Mammary epithelial cell (primary cell): ENCODE data around the gene DSE.

Experiments used
- CTCF ChIP-seq, 2 donors: IDR thresholded peaks in 1 of 2; conservative IDR thresholded peaks in 1 of 2; 2 replicates each; pipeline ENCODE4 v1.5.1; 2011 to 2012; ENCODE audit warnings: inconsistent platforms in 2 of 2, low read length in 2 of 2, mild to moderate bottlenecking in 2 of 2, control low read depth in 1 of 2, low read depth in 1 of 2; ENCODE audit not compliant: insufficient read depth in 1 of 2; ENCODE audit errors: extremely low read depth in 1 of 2
- EZH2 ChIP-seq: IDR thresholded peaks from 2 replicates; pipeline ENCODE4 v1.6.1; 2012; ENCODE audit warnings: low read length, inconsistent platforms, borderline replicate concordance

GRCh38 chr6:116385459-116385802, 14.7 kb downstream of the DSE start:
- TF ChIP-seq CTCF (conservative IDR thresholded peaks at IDR 0.05 in 1 of 2, IDR thresholded peaks at IDR 0.05 in 1 of 2; ENCODE audit: extremely low read depth in 1 of 2, insufficient read depth in 1 of 2, low read depth in 1 of 2, low read length in 2 of 2) (no peak), EZH2 (no peak)
